HepG2 (cell line): ENCODE measurements around the gene ZKSCAN2. TPM values are rescaled to one million over a fixed set of nuclear protein-coding genes. Genes with fewer than 3 reads are reported as not detected.

Source experiments
- BCLAF1 ChIP-seq: fragments of 450-650 bp; IDR thresholded peaks from 2 replicates; pipeline ENCODE4 v1.6.1; 2017; ENCODE audit warnings: mild to moderate bottlenecking
- ETS1 ChIP-seq: sonication (generic); formaldehyde crosslinking; IDR thresholded peaks from 2 replicates; pipeline ENCODE4 v1.4.0; 2020; ENCODE audit warnings: missing genetic modification reagents
- HOXA9 ChIP-seq: sonication (generic); formaldehyde crosslinking; IDR thresholded peaks from 2 replicates; pipeline ENCODE4 v1.8.1; 2022; ENCODE audit warnings: missing genetic modification reagents, mild to moderate bottlenecking, moderate library complexity, borderline replicate concordance
- MTERF4 ChIP-seq: sonication (generic); formaldehyde crosslinking; IDR thresholded peaks from 2 replicates; pipeline ENCODE4 v1.8.0; 2023; ENCODE audit warnings: mild to moderate bottlenecking, missing genetic modification reagents
- MYPOP ChIP-seq: sonication (generic); formaldehyde crosslinking; IDR thresholded peaks from 2 replicates; pipeline ENCODE4 v1.8.1; 2023; ENCODE audit warnings: mild to moderate bottlenecking, moderate library complexity, missing genetic modification reagents
- NFAT5 ChIP-seq: sonication (generic); formaldehyde crosslinking; IDR thresholded peaks from 2 replicates; pipeline ENCODE4 v1.4.0; 2020; ENCODE audit warnings: missing genetic modification reagents
- PHF21A ChIP-seq: sonication (generic); formaldehyde crosslinking; IDR thresholded peaks from 2 replicates; pipeline ENCODE4 v1.5.0; 2020; ENCODE audit warnings: mild to moderate bottlenecking, missing genetic modification reagents
- RBM22 ChIP-seq: fragments of 200-400 bp; formaldehyde crosslinking; optimal IDR thresholded peaks from 2 replicates; pipeline ENCODE3; 2017; ENCODE audit warnings: mild to moderate bottlenecking, low read length, moderate library complexity
- THAP7 ChIP-seq: sonication (generic); formaldehyde crosslinking; IDR thresholded peaks from 2 replicates; pipeline ENCODE4 v1.8.1; 2023; ENCODE audit warnings: mild to moderate bottlenecking, missing genetic modification reagents
- ZFP91 ChIP-seq: sonication (generic); formaldehyde crosslinking; IDR thresholded peaks from 2 replicates; pipeline ENCODE4 v1.9.0; 2022; ENCODE audit warnings: missing genetic modification reagents, mild to moderate bottlenecking, borderline replicate concordance
- ZNF17 ChIP-seq: sonication (generic); formaldehyde crosslinking; IDR thresholded peaks from 2 replicates; pipeline ENCODE4 v1.5.0; 2020; ENCODE audit warnings: mild to moderate bottlenecking, missing genetic modification reagents
- ZSCAN29 ChIP-seq: sonication (generic); formaldehyde crosslinking; conservative IDR thresholded peaks from 2 replicates; pipeline ENCODE4 v1.4.0; 2020; ENCODE audit warnings: mild to moderate bottlenecking, missing genetic modification reagents
- polyA plus RNA-seq, 8 experiments: library from polyadenylated mRNA; depleted of rRNA in 3 of 8; stranded (reverse) in 7 of 8; unstranded in 1 of 8; fragments of >200 nt; fragmentation: Illumina TruSeq in 4 of 8; extraction: Trizol in 4 of 8; gene quantifications; 2 replicates each; pipeline versions ENCODE4 v1.2.1 to v1.2.3, GENCODE V29; 2011 to 2016; ENCODE audit warnings: low read depth in 4 of 8, missing spikeins in 1 of 8, mixed read lengths in 1 of 8; ENCODE audit not compliant: insufficient read depth in 1 of 8
- total RNA-seq, 5 experiments: library from RNA; depleted of rRNA; stranded (reverse); fragments of >200 nt; fragmentation: Illumina TruSeq; extraction: Trizol; gene quantifications; 2 replicates each; pipeline ENCODE4 v1.2.3, GENCODE V29; 2016; ENCODE audit warnings: low read depth in 1 of 5

The ZKSCAN2 gene
- total and polyA plus RNA-seq, 2 of the 13 experiments (the other 11 are each of a cell fraction or from before 2014, with no cell fraction given) = 4.2 to 11.1 TPM

- TF ChIP-seq NFAT5 (CRISPR knock-in tag) (peak; percentile 96), ZSCAN29 (CRISPR knock-in tag) (no peak; the same call in 1 of the 2 replicates), BCLAF1 (no peak), ZNF17 (CRISPR knock-in tag) (peak; percentile 94), ETS1 (CRISPR knock-in tag) (peak; percentile 75; the same call in 1 of the 2 replicates), RBM22 (peak; percentile 83), MYPOP (CRISPR knock-in tag) (no peak; the same call in none of the 2 replicates), PHF21A (CRISPR knock-in tag) (peak; percentile 99), HOXA9 (CRISPR knock-in tag) (peak; percentile 94), MTERF4 (CRISPR knock-in tag) (peak; percentile 82), ZFP91 (CRISPR knock-in tag) (peak; percentile 93), THAP7 (CRISPR knock-in tag) (peak; percentile 89)
Observed at GRCh38 chr16:25257956-25258860, 563 bp upstream of the ZKSCAN2 start (continued).
